HL-60/S4 treated with phorbol 12-myristate 13-acetate at 8.2 ng/mL for 4 days and 3 days (cell line): ENCODE measurements around the gene DHODH.
"Not testable (repeated sequence)": the region's sequence is repeated elsewhere in the genome, so short reads cannot be mapped to it uniquely, and the experiment has no call there.

Source experiments
- in situ Hi-C: fragments of 300-500 bp; cut with MboI; formaldehyde crosslinking; loops from 2 replicates; pipeline ENCODE4 v1.15.0; 2022; ENCODE audit warnings: low sequenced_read_pairs

DHODH gene

DNA sequence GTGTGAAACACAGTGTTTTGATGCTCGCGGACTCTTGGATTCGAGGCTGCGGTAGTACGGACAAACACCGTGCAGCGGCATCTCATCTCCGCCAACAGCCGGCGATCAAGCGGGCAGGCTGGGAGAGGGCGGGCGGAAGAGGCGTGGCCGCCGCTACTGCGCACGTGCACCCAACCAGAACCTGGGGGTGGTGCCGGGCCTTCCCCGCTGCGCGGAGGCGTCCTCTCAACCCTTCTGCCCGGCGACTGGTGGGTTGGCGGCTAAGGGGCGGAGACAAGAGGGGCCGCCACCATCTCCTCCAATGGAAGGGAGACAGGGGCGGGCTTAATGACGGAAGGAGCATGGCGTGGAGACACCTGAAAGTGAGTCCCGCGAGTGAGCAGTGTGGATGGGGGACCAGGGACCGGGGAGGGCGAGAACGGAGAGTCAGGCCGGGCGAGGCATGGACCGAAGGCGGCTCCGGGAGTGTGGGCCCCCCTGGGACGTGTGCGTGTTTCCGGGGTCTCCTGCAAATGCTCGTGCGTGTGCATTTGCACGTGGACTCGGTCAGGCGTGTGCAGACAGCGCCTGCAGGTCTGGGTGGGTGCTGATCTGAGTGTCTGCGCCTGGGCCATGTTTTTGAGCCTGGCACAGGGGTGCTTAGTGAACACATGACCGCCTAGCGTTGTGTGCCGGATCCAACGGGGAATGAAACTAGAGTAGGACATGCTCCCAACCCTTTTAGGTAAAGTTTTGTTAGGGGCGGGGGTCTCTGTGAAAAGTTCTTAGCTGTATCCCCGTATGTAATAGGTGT is at the start of gene DHODH:
Gene DHODH (plus strand): TSS at position 321 of the 793 bp plus-strand sequence. CDS start 21 bp downstream, at position 342.
- in situ Hi-C loops = no loop called here

DNA sequence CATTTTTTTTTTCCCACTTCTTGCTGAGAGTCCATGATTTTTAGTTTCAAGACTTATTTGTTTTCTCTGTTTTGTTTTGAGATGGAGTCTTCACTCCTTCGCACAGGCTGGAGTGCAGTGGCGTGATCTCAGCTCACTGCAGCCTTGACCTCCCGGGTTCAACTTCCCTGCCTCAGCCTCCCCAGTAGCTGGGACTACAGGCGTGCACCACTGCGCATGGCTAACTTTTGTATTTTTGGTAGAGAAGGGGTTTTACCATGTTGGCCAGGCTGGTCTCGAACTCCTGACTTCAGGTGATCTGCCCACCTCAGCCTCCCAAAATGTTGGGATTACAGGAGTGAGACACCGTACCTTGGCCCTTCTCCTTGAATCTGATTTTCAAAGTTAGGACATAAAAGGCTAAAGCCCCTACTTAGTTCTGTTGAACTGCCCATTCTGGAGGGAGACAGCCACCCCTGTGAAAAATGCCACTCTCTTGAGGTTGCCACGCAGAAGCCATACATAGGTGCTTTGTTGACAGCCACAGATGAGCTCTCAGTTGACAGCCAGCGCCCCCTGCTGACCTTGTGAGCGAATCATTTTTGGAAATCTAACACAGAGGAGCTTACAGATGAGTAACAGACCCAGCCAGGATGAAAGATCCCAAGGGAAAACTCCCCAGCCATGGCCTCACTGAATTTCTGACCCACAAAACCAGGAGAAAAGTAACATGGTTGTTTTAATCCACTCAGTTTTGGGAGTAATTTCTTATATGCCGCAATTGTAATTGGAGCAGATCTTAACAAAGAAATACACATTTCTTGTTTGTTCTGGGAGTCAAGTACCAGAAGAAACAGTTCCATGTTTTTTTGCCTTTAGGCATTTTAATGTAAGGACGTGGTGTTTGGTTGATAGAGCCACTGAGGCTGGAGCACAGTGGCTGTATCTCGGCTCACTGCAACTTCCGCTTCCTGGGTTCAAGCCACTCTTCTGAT is 47.2 kb upstream of the DHODH start:
- in situ Hi-C loops = no loop called here

DNA sequence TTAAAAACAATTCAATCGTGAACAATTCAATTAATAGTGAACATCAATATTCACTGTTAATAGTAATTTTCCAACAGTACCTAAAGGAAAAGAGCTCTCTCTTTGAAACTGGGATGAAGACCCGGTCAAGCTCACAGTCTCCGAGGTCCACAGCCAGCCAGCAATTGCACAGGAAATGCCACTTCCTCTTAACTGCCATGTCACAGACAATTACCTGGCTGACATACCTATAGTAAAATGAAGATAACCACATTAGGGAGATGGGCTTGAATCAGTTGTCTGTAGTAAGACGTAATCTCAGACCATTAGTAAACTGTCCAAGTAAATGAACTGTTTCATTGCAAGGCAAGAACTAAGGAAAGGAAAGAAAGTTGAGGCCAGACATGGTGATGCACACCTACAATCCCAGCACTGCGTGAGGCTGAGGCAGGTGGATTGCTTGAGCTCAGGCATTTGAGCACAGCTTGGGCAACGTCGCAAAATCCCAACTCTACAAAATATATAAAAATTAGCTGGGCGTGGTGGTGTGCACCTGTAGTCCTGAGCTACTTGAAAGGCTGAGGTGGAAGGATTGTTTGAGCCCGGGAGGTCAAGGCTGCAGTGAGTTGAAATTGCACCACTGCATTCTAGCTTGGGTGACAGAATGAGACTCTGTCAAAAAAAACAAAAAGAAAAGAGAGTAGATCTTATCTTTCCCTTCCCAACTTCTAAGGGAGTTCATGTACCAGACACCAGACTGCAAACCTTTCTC is 45.2 kb upstream of the DHODH start:
- in situ Hi-C loops = no loop called here

DNA sequence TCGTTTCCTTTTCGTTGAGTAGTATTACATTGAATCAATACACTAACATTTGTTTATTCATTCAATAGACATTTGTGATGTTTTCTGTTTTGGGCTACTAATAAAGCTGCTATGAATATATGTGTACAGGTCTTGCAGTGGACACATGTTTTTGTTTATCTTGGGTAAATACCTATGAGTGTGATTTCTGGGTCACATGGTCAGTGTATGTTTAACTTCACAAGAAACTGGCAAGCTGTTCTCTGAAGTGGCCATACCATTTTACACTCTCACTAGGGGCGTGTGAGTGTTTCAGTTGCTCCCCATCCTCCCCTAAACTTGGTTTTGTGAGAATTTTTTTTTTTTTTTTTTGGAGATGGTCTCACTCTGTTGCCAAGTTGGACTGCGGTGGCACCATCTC is 43.3 kb upstream of the DHODH start:
- in situ Hi-C loops = no loop called here

DNA sequence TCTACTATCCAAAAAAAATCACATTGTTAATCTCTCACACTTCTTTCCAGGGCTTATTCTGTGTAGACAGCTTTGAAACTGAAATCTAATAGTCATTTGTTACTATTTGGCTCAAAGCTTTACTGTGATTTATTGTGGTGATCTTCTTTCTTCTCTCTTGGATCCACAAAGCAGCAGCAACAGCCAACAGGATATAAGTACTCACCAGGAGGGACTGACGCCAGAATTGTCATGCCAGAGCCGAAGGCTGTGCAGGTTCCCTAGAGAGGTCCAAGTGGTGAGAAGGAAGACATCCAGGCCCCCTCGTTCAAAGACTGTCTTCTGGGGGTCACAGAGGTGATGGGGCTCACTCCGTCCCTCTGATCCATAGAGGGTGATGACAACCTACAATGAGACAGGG is 41.6 kb upstream of the DHODH start:
- in situ Hi-C loops = no loop called here

DNA sequence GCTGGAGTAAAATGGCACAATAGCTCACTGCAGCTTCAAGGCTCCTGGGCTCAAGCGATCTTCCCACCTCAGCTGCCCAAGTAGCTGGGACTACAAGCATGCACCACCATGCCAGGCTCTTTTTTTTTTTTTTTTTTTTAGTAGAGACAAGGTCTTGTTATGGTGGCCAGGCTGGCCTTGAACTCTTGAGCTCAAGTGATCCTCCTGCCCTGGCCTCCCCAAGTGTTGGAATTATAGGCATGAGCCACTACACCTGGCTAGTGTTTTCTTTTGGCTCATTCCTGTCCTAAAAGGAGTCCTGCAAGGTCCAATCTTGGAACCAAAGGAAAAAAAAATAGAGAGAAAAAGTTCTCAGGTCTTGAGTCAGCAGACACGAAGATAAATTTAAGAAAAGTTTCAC is 39.2 kb upstream of the DHODH start:
- in situ Hi-C loops = no loop called here

DNA sequence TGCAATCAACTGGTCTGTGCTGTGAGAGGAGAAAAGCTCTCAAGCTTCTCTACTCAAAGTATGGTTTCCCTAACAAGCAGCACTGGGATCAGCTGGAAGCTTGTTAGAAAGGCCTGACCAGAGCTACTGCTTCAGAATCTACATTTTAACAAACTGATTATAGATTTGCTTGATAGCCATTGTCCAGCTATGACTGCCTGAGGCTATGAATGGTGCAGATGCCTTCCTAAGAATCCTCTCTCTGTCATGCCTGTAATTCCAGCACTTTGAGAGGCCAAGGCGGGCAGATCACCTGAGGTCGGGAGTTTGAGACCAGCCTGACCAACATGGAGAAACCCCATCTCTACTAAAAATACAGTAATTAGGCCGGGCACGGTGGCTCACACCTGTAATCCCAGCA is 37.0 kb upstream of the DHODH start:
- in situ Hi-C loops = no loop called here

DNA sequence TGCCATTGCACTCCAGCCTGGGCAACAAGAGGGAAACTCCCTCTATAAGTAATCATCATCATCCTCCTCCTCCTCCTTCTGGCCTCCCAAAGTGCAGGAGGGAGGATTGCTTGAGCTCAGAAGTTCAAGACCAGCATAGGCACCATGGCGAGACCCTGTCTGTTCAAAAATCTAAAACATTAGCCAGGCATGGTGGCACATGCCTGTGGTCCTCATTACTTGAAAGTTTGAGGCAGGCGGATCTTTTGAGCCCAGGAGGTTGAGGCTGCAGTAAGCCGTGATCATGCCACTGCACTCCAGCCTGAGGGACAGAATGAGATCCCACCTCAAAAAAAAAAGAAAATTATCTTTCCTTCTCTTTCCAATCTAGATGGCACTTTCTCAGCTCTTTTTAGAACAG is 36.2 kb upstream of the DHODH start:
- in situ Hi-C loops = no loop called here

DNA sequence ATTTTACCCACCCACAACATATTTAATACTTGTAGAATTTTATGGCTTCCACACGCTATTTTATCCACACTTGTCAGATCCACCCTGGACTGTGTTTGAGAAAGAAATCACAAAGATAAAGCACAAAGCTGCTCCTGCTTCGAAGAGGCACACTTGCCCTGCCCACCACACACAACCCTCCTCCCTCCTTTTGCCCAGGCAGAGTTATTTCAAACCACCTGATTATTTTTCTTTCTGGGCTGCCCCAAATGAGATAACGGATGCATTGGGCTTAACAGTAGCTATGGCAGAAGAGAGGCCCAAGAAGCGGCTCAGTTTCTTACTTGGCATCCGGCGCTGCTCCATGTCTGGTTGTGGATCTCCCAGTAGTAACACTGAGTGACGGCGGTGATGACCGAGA is 35.5 kb upstream of the DHODH start:
- in situ Hi-C loops = no loop called here

DNA sequence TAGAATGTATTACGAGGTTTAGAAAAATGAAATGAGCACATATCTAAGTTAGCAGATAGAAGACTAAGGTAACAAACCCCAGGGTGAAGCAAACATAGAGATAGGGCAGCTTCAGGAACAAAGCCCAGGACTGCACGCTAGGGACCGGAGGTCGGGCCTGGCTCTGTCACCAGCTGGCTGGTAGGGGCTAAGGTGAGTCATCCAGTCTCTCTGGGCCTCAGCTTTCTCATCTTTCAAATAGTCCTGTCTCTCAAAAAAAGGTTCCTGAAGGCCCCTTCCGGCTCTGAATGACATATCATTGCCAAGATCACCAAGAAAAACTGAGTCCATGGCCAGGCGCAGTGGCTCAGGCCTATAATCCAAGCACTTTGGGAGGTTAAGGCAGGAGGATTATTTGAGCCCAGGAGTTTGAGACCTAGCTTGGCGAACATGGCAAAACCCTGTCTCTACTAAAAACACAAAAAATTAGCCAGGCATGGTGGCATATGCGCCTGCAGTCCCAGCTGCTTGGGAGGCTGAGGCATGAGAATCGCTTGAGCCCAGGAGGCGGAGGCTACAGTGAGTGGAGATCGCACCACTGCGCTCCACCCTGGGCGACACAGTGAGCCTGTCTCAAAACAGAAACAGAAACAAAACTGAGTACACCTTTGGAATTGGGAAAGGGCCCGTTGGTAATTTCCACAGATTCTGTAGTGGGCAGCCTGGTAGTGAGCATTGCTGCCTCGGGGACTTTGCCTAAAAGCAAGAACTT is 34.3 kb upstream of the DHODH start:
- in situ Hi-C loops = no loop called here

DNA sequence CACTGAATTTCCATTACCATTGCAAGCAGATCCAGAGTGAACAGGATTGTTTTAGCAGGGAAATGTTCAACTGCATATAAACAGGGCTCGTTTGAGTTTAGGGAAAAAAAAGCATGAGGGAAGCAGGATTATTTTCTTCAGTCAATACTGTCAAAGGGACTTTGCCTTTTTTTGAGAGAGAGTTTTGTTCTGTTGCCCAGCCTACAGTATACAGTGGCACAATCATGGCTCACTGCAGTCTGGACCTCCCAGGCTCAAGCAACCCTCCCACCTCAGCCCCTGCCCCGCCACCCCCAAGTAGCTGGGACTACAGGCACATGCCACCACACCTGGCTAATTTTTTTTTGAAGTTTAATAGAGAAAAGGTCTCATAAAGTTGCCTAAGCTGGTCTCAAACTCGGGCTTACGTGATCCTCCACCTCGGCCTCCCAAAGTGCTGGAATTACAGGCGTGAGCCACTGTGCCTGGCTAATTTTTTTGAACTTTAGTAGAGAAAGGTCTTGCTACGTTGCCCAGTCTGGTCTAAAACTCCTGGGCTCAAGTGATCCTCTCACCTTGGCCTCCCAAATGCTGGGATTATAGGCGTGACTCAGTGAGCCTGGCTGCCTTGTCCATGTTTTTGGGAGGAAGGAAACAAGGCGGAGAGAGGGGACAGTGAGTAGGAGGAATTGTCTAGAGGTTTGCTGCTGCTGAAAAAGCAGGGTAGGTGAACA is 23.1 kb upstream of the DHODH start:
- in situ Hi-C loops = no loop called here

DNA sequence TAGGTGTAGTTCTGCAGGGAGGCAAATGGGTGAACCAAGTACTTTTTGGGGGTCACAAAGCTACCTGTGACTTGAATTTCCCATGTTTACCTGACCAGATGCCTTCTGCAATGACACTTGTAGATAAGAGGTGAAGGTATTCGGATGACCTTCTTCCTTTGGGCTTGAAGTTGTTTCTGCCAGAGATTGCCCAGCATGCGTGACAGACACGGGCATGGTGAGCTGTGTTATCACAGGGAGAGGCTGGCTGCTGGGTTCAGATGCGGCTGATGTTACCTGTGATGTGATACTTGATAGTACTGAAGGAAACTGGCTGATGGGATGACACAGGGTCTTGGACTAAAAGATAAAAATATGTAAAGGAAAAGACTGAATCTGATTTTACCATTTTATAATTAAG is 22.4 kb upstream of the DHODH start:
- in situ Hi-C loops = no loop called here

DNA sequence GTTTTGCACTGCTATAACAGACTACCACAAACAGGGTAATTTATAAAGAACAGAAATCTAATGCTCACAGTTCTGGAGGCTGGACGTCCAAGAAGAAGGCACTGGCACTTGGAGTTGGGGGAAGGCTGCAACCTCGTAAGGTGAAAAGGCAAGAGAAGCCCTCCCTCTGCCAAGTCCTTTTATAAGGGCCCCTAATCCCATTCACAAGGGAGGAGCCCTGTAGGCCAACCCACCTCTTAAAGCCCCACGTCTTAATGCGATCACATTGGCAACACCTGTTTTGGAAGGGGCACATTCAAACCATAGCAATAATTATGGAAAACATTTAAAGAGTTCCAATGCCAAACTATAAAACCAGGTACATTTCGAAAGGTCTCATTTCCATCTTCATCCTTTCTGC is 13.5 kb upstream of the DHODH start:
- in situ Hi-C loops = no loop called here

DNA sequence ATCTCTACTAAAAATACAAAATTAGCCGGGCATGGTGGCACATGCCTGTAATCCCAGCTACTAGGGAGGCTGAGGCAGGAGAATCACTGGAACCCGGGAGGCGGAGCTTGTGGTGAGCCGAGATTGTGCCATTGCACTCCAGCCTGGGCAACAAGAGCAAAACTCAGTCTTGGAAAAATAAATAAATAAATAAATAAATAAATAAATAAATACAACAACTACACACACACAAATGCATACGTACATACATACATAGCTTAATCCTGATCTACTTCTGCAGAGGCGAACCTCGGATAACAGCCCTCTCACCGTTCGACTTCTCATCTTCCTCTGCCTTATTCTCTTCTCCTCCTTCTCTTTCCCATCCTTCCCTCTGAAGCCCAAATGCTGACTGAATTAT is 11.0 kb upstream of the DHODH start:
- in situ Hi-C loops = not testable (repeated sequence)

DNA sequence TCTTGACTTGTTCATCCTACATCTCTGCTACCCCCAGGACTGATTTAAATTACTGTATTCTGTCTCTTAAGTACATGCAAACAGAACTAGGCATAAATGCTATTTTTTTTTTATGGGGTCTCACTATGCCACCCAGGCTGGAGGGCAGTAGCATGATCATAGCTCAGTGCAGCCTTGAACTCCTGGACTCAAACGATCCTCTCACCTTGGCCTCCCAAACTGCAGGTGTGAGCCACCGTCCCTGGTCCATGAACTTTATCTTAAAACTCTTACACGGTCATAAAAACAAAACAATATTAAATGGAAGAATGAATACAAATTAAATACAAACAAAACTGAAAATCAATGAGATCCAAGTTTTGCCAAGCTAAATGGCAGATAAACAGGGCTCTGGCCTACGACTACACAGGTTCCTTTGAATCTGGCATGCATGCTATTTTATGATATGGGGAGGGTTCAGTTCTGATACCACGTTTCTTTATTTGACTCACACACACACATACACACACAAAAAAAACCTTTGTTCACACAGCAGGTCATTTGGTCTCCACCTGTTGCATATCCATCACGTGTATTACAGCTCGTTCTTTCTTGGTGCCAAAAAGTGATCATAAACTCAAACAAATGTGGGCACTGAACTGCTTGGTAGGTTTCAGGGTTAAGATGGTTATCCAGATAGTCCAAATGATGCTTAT is 7.2 kb upstream of the DHODH start:
- in situ Hi-C loops = no loop called here

DNA sequence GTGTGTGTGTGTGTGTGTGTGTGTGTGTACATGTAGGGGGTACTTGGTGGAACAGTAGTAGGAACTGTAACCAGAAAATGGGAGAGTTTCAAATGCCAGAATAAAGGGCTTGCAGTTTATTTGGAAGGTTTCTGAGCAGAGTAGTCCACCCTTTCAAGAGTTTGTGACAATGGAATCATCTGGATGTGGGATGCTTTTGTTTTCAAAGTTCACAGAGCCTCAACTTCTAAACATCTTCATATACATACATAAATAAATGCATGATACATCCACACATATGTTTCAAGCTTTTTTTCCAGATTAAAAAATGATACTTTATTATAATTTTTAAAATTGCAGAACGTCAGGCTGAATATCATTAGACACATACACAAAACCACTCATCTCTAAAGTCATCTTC is 5.9 kb upstream of the DHODH start:
- in situ Hi-C loops = no loop called here

DNA sequence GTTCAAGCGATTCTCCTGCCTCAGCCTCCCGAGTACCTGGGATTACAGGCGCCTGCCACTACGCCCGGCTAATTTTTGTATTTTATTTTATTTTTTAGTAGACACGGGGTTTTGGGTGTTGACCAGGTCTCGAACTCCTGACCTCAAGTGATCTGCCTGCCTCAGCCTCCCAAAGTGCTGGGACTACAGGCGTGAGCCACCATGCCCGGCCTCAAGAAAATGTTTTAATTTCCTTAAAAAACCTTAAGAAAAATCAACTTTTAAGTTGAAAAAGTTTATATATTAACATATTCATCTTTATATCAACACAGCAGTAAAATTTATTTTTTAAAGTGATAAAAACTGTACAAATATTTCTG is 500 bp upstream of the DHODH start:
- in situ Hi-C loops = not testable (repeated sequence)

DNA sequence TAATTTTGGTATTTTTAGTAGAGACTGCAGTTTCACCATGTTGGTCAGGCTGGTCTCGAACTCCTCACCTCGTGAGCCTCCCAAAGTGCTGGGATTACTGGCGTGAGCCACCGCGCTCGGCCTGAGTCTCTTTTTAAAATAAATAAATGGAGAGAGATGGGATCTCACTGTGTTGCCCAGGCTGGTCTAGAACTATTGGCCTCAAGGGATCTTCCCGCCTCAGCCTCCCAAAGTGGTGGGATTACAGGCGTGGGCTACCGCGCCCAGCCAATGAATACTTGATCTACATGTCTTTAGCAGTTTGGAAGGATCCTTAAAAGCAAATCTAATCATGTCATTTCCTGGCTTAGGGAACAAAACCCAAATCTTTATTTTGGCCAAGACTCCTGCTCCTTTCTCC is 1.2 kb downstream of the DHODH start:
- in situ Hi-C loops = no loop called here

DNA sequence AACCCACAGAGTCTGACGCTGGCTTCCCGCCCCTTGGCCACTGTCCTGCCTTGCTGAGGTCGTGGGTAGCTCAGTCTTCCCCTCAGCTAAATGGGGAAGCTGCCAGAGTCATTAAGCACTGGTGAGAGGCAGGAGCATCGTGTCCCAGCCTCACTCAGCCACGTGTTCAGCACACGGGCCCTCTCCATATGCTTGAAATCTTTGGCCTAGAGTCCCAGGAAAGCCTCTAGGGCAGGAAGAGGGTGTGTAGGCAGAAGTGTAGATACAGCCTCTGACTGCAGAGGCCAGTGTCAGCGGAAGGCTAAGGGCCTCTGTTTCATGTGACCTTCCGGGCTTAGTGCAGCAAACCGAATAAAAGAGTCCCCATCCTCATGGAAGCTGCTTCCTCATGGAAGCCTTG is 4.1 kb downstream of the DHODH start:
- in situ Hi-C loops = no loop called here
